ENCODE measurements around the gene FEM1B.

GRCh38 chr15:68278345-68278594 is 725 bp downstream of the FEM1B start:
- TF ChIP-seq POLR2A (IDR thresholded peaks at IDR 0.05; ENCODE audit: low read length) = no peak
- TF ChIP-seq CEBPB (IDR thresholded peaks at IDR 0.05) = no peak
- TF ChIP-seq REST (IDR thresholded peaks at IDR 0.05) = no peak
- TF ChIP-seq CTCF (IDR thresholded peaks at IDR 0.05) = no peak; the same call in 2 of the 3 replicates
- TF ChIP-seq JUN (IDR thresholded peaks at IDR 0.05) = no peak
- no peak for TF ChIP-seq NR3C1 (IDR thresholded peaks at IDR 0.05)
- no peak for TF ChIP-seq EHF (CRISPR knock-in tag; IDR thresholded peaks at IDR 0.05)
- TF ChIP-seq SMC3 (IDR thresholded peaks at IDR 0.05) = no peak; the same call in 2 of the 3 replicates
- TF ChIP-seq JUNB (IDR thresholded peaks at IDR 0.05) = no peak
- no peak for TF ChIP-seq BCL3 (IDR thresholded peaks at IDR 0.05)
- no peak for TF ChIP-seq RFX5 (IDR thresholded peaks at IDR 0.05)
- no peak for TF ChIP-seq EP300 (IDR thresholded peaks at IDR 0.05)
- no peak for TF ChIP-seq CHD4 (IDR thresholded peaks at IDR 0.05; ENCODE audit: borderline replicate concordance)
- TF ChIP-seq ZSCAN20 (CRISPR knock-in tag; IDR thresholded peaks at IDR 0.05) = no peak
